K562 (cell line): ENCODE data around the gene GNGT2. TPM values are rescaled to one million over a fixed set of nuclear protein-coding genes. Genes with fewer than 3 reads are reported as not detected.

ENCODE experiments used
- ARID2 ChIP-seq: fragments of 450-650 bp; IDR thresholded peaks from 2 replicates; pipeline ENCODE4 v1.6.1; 2017; ENCODE audit warnings: antibody characterized with exemption, mild to moderate bottlenecking
- DPF2 ChIP-seq: fragments of 450-650 bp; IDR thresholded peaks from 2 replicates; pipeline ENCODE4 v1.6.1; 2016
- FOXJ2 ChIP-seq: fragments of 200-800 bp; sonication (Bioruptor generic); IDR thresholded peaks from 2 replicates; pipeline ENCODE4 v1.6.1; 2016; ENCODE audit warnings: missing genetic modification characterization, missing compliant biosample characterization
- HDAC1 ChIP-seq, 2 experiments: fragments of 450-650 bp; IDR thresholded peaks; 2 replicates each; pipeline ENCODE4 v1.6.1; 2016 to 2017; ENCODE audit warnings: inconsistent platforms in 1 of 2, mild to moderate bottlenecking in 1 of 2, moderate library complexity in 1 of 2
- HNRNPUL1 ChIP-seq: fragments of 200-400 bp; formaldehyde crosslinking; IDR thresholded peaks from 2 replicates; pipeline ENCODE4 v1.6.1; 2017; ENCODE audit warnings: low read length
- MTA3 ChIP-seq: fragments of 450-650 bp; formaldehyde crosslinking; IDR thresholded peaks from 2 replicates; pipeline ENCODE4 v1.6.1; 2017; ENCODE audit warnings: mild to moderate bottlenecking, borderline replicate concordance
- NEUROD1 ChIP-seq: fragments of 150-350 bp; IDR thresholded peaks from 2 replicates; pipeline ENCODE4 v1.6.1; 2014; ENCODE audit warnings: borderline replicate concordance, low read length, low read depth; ENCODE audit not compliant: partially characterized antibody
- NFE2L1 ChIP-seq: fragments of 450-650 bp; IDR thresholded peaks from 2 replicates; pipeline ENCODE4 v1.6.1; 2016; ENCODE audit warnings: missing genetic modification characterization, low read depth, mild to moderate bottlenecking, missing compliant biosample characterization, moderate library complexity, borderline replicate concordance
- PHF20 ChIP-seq: fragments of 450-650 bp; IDR thresholded peaks from 2 replicates; pipeline ENCODE4 v1.6.1; 2018; ENCODE audit not compliant: partially characterized antibody
- POLR2A ChIP-seq: fragments of 450-650 bp; conservative IDR thresholded peaks from 2 replicates; pipeline ENCODE4 v1.6.1; 2016
- POLR2H ChIP-seq: IDR thresholded peaks from 2 replicates; pipeline ENCODE4 v1.6.1; 2016; ENCODE audit warnings: missing genetic modification characterization, low read depth, mild to moderate bottlenecking, control low read depth, missing compliant biosample characterization, moderate library complexity
- PTTG1 ChIP-seq: fragments of 450-650 bp; IDR thresholded peaks from 2 replicates; pipeline ENCODE4 v1.6.1; 2016; ENCODE audit warnings: low read depth, mild to moderate bottlenecking, missing genetic modification characterization, missing compliant biosample characterization
- SREBF1 ChIP-seq: fragments of 150-350 bp; IDR thresholded peaks from 2 replicates; pipeline ENCODE4 v1.6.1; 2014; ENCODE audit warnings: antibody characterized with exemption, low read depth, low read length, borderline replicate concordance
- TCF7 ChIP-seq: sonication (generic); IDR thresholded peaks from 2 replicates; pipeline ENCODE4 v1.6.1; 2016; ENCODE audit warnings: antibody characterized with exemption, borderline replicate concordance
- ZNF445 ChIP-seq: fragments of 250-450 bp; sonication (Bioruptor Pico); IDR thresholded peaks from 2 replicates; pipeline ENCODE4 v1.4.0; 2020; ENCODE audit warnings: low read depth, mild to moderate bottlenecking, moderate library complexity
- ZNF583 ChIP-seq: fragments of 250-450 bp; sonication (Bioruptor Pico); IDR thresholded peaks from 2 replicates; pipeline ENCODE4 v1.4.0; 2020
- ZNF785 ChIP-seq: fragments of 250-450 bp; sonication (Bioruptor Pico); IDR thresholded peaks from 2 replicates; pipeline ENCODE4 v1.4.0; 2020; ENCODE audit warnings: mild to moderate bottlenecking
- polyA plus RNA-seq, 8 experiments: library from polyadenylated mRNA; depleted of rRNA in 4 of 8; stranded (reverse) in 5 of 8; unstranded in 3 of 8; fragments of >200 nt; fragmentation: Nextera tagmentation in 2 of 8; fragmentation: Illumina TruSeq in 1 of 8; extraction: Ambion mirVana in 2 of 8; extraction: Trizol in 1 of 8; gene quantifications; 2 replicates each; pipeline versions ENCODE4 v1.2.1 to v1.2.3, GENCODE V29; 2011 to 2014; ENCODE audit warnings: inconsistent platforms in 1 of 8, missing spikeins in 1 of 8
- total RNA-seq, 7 experiments: library from RNA; depleted of rRNA in 6 of 7; stranded (reverse); fragments of >200 nt in 6 of 7; fragmentation: Illumina TruSeq in 2 of 7; extraction: Trizol in 2 of 7; gene quantifications; 2 replicates each; pipeline versions ENCODE4 v1.2.1 to v1.2.3, GENCODE V29; 2011 to 2021; ENCODE audit warnings: low replicate concordance in 1 of 7
- TF ChIP-seq, protein P1 (sequence below), 2 experiments: fragments of 150-350 bp in 1 of 2; IDR thresholded peaks; 2 replicates each; pipeline ENCODE4 v1.6.1; 2012 to 2016; ENCODE audit warnings: low read depth in 2 of 2, low read length in 2 of 2, mild to moderate bottlenecking in 1 of 2, moderate library complexity in 1 of 2
- TF ChIP-seq, protein P2 (sequence below): fragments of 250-450 bp; sonication (Bioruptor Pico); IDR thresholded peaks from 2 replicates; pipeline ENCODE4 v1.5.0; 2022; ENCODE audit warnings: mild to moderate bottlenecking
- TF ChIP-seq, protein P3 (sequence below), 2 experiments: IDR thresholded peaks in 1 of 2; conservative IDR thresholded peaks in 1 of 2; 2 replicates each; pipeline ENCODE4 v1.6.1; 2016; ENCODE audit warnings: low read depth in 2 of 2, mild to moderate bottlenecking in 1 of 2, missing compliant biosample characterization in 1 of 2, missing genetic modification characterization in 1 of 2, moderate library complexity in 1 of 2

Gene GNGT2
- total and polyA plus RNA-seq, 9 of the 15 experiments (the other 6 are each of a cell fraction or from before 2014, with no cell fraction given): not detected

DNA sequence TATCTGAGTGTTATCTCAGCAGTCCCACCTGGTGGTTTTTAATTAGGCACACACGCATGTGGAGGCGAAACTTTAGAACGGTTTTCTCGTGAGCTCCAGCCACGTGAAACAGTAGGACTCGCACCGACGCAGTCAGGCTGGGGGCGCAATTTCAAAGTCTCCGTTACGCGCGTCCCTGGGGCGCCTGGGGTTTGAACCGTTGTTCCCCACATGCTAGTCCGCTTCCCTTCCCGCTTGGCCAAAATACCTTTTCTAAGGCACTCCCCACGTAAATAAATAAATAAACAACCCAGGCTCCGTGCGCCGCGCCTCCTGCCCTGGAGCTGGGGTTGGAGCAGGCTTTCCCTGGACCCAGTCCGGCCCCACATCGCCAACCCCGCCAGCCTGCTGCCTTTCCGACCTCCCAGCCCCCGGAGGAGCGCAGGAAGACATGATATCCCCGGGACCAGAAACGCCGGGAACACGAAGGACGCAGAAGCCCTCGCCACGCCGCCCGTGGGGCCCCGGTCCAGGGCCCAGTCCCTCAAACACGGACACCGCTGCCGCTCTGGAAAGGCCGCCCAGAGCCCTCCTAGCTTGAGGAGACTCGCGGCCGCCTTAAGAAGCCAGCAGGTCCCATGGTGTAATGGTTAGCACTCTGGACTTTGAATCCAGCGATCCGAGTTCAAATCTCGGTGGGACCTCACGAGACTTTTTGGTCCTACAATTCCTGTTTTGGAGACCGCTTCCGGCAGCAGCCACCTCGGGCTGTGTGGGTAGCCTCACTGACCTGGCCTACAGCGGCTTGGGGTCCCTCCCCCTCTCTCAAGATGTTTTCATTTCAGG lies 18.2 kb downstream of the GNGT2 start (continued):
- TF ChIP-seq, protein P1, sequence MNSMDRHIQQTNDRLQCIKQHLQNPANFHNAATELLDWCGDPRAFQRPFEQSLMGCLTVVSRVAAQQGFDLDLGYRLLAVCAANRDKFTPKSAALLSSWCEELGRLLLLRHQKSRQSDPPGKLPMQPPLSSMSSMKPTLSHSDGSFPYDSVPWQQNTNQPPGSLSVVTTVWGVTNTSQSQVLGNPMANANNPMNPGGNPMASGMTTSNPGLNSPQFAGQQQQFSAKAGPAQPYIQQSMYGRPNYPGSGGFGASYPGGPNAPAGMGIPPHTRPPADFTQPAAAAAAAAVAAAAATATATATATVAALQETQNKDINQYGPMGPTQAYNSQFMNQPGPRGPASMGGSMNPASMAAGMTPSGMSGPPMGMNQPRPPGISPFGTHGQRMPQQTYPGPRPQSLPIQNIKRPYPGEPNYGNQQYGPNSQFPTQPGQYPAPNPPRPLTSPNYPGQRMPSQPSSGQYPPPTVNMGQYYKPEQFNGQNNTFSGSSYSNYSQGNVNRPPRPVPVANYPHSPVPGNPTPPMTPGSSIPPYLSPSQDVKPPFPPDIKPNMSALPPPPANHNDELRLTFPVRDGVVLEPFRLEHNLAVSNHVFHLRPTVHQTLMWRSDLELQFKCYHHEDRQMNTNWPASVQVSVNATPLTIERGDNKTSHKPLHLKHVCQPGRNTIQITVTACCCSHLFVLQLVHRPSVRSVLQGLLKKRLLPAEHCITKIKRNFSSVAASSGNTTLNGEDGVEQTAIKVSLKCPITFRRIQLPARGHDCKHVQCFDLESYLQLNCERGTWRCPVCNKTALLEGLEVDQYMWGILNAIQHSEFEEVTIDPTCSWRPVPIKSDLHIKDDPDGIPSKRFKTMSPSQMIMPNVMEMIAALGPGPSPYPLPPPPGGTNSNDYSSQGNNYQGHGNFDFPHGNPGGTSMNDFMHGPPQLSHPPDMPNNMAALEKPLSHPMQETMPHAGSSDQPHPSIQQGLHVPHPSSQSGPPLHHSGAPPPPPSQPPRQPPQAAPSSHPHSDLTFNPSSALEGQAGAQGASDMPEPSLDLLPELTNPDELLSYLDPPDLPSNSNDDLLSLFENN (IDR thresholded peaks at IDR 0.05; ENCODE audit: low read depth in 2 of 2, low read length in 2 of 2): 0 out of 4 replicates have a peak, but pooled peaks of 1 of the 2 experiments have one; percentile 1
- TF ChIP-seq ZNF445 (CRISPR knock-in tag) (no peak), PHF20 (peak; percentile 69), DPF2 (no peak), NFE2L1 (tag) (no peak), FOXJ2 (tag) (peak; percentile 25; the same call in 1 of the 2 replicates), TCF7 (no peak), POLR2H (tag) (peak; percentile 100), MTA3 (peak; percentile 92; the same call in 1 of the 2 replicates), HDAC1 (IDR thresholded peaks at IDR 0.05) (peak; percentile 85 to 89), ZNF583 (CRISPR knock-in tag) (no peak), ZNF785 (CRISPR knock-in tag) (no peak), HNRNPUL1 (peak; percentile 88), POLR2A (peak; percentile 84), SREBF1 (peak; percentile 74; the same call in 1 of the 2 replicates), NEUROD1 (peak; percentile 44), ARID2 (peak; percentile 70; the same call in 1 of the 2 replicates), PTTG1 (tag) (no peak)
- TF ChIP-seq, protein P2, sequence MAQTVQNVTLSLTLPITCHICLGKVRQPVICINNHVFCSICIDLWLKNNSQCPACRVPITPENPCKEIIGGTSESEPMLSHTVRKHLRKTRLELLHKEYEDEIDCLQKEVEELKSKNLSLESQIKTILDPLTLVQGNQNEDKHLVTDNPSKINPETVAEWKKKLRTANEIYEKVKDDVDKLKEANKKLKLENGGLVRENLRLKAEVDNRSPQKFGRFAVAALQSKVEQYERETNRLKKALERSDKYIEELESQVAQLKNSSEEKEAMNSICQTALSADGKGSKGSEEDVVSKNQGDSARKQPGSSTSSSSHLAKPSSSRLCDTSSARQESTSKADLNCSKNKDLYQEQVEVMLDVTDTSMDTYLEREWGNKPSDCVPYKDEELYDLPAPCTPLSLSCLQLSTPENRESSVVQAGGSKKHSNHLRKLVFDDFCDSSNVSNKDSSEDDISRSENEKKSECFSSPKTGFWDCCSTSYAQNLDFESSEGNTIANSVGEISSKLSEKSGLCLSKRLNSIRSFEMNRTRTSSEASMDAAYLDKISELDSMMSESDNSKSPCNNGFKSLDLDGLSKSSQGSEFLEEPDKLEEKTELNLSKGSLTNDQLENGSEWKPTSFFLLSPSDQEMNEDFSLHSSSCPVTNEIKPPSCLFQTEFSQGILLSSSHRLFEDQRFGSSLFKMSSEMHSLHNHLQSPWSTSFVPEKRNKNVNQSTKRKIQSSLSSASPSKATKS: no peak
- TF ChIP-seq, protein P3, sequence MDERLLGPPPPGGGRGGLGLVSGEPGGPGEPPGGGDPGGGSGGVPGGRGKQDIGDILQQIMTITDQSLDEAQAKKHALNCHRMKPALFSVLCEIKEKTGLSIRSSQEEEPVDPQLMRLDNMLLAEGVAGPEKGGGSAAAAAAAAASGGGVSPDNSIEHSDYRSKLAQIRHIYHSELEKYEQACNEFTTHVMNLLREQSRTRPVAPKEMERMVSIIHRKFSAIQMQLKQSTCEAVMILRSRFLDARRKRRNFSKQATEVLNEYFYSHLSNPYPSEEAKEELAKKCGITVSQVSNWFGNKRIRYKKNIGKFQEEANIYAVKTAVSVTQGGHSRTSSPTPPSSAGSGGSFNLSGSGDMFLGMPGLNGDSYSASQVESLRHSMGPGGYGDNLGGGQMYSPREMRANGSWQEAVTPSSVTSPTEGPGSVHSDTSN (CRISPR knock-in tag; IDR thresholded peaks at IDR 0.05; ENCODE audit: low read depth): no peak
- TF ChIP-seq, protein P3 (tag; conservative IDR thresholded peaks at IDR 0.05; ENCODE audit: low read depth): no peak
